H1 (cell line): Measurements from ENCODE around the gene KRTAP4-7.
"Not testable (repeated sequence)": the region's sequence is repeated elsewhere in the genome, so short reads cannot be mapped to it uniquely, and the experiment has no call there.

ENCODE experiments used
- EGR1 ChIP-seq: IDR thresholded peaks from 2 replicates; pipeline ENCODE4 v1.6.1; 2011; ENCODE audit warnings: low read depth, low read length, borderline replicate concordance
- MAX ChIP-seq: IDR thresholded peaks from 2 replicates; pipeline ENCODE4 v1.6.1; 2012; ENCODE audit warnings: inconsistent platforms
- NRF1 ChIP-seq: IDR thresholded peaks from 2 replicates; pipeline ENCODE4 v1.6.1; 2011; ENCODE audit warnings: mild to moderate bottlenecking, low read depth, low read length, improper control_type of control experiment
- POLR2A ChIP-seq, 2 experiments: IDR thresholded peaks; 1 replicate in 1 of 2; 2 replicates in 1 of 2; pipeline ENCODE4 v1.6.1; 2011; ENCODE audit warnings: low read depth in 2 of 2, low read length in 2 of 2, mild to moderate bottlenecking in 2 of 2; ENCODE audit errors: control extremely low read depth in 1 of 2
- TAF7 ChIP-seq: optimal IDR thresholded peaks from 2 replicates; pipeline ENCODE3; 2011; ENCODE audit warnings: low read depth, mild to moderate bottlenecking, inconsistent platforms, low read length, moderate library complexity, borderline replicate concordance
- TEAD4 ChIP-seq: IDR thresholded peaks from 2 replicates; pipeline ENCODE4 v1.6.1; 2012; ENCODE audit warnings: low read depth, low read length, inconsistent platforms, mixed read lengths
- YY1 ChIP-seq: IDR thresholded peaks from 2 replicates; pipeline ENCODE4 v1.6.1; 2011; ENCODE audit warnings: low read depth, mild to moderate bottlenecking, low read length
- ZNF274 ChIP-seq: IDR thresholded peaks from 2 replicates; pipeline ENCODE4 v1.7.0; 2012; ENCODE audit warnings: low read length, borderline replicate concordance; ENCODE audit errors: extremely low read depth

- not testable (repeated sequence) for TF ChIP-seq POLR2A (IDR thresholded peaks at IDR 0.05; ENCODE audit: control extremely low read depth in 1 of 2, low read depth in 2 of 2, low read length in 2 of 2); TEAD4; EGR1; MAX; YY1; ZNF274; TAF7; NRF1
These were observed 523 bp upstream of the KRTAP4-7 start for GRCh38 chr17:41083427-41083826.
